Cardiac muscle cell (in vitro differentiated cells and primary cell): ENCODE results near the gene IL17RD. TPM values are rescaled to one million over a fixed set of nuclear protein-coding genes. Genes with fewer than 3 reads are reported as not detected.

Source experiments
- DNase-seq, 2 donors: peaks; one replicate each; pipeline versions ENCODE4 v3.0.0 to v3.0.0-alpha.2; 2010 to 2017; ENCODE audit warnings: low read depth in 1 of 2, low spot score in 1 of 2
- H3K27ac ChIP-seq: fragments of 200-600 bp; sonication (generic); 2 replicates; pipeline ENCODE4 v1.5.1; 2016
- H3K27me3 ChIP-seq: fragments of 200-600 bp; sonication (generic); 2 replicates; pipeline ENCODE4 v1.6.0; 2016; ENCODE audit warnings: control low read depth
- H3K36me3 ChIP-seq: fragments of 200-600 bp; sonication (generic); 2 replicates; pipeline ENCODE4 v1.5.1; 2016; ENCODE audit warnings: control low read depth
- H3K4me1 ChIP-seq: fragments of 200-600 bp; sonication (generic); 2 replicates; pipeline ENCODE4 v1.8.1; 2017; ENCODE audit warnings: low read depth, mild to moderate bottlenecking, mixed run types
- H3K4me3 ChIP-seq: fragments of 200-600 bp; sonication (generic); 2 replicates; pipeline ENCODE4 v1.5.1; 2016; ENCODE audit warnings: mild to moderate bottlenecking
- H3K9me3 ChIP-seq: fragments of 200-600 bp; sonication (generic); 2 replicates; pipeline ENCODE4 v1.5.1; 2017; ENCODE audit warnings: low read depth, mild to moderate bottlenecking, control low read depth
- CTCF ChIP-seq: IDR thresholded peaks from 2 replicates; pipeline ENCODE4 v1.5.1; 2012; ENCODE audit warnings: low read depth, mild to moderate bottlenecking, low read length
- polyA plus RNA-seq: library from polyadenylated mRNA; unstranded; fragments of >200 nt; fragmentation: Nextera tagmentation; extraction: Ambion mirVana; gene quantifications from 2 replicates; pipeline ENCODE4 v1.2.1, GENCODE V29; 2016
- total RNA-seq: library from RNA; depleted of rRNA; stranded (reverse); fragments of >200 nt; gene quantifications from 2 replicates; pipeline ENCODE4 v1.2.3, GENCODE V29; 2016

Gene IL17RD
- total and polyA plus RNA-seq, 2 experiments from 2014 or later, result 7.4 to 110 TPM

- DNase-seq, result peak; percentile 63 to 66
- peaks cover 52% of the 10 kb centered on the region for H3K4me1 ChIP-seq
- H3K4me3 ChIP-seq, result no peak overlapping the region
- no peak for TF ChIP-seq CTCF
- no peaks in the 10 kb centered on the region for H3K9me3 ChIP-seq
- no peaks in the 10 kb centered on the region for H3K36me3 ChIP-seq
- no peaks in the 10 kb centered on the region for H3K27me3 ChIP-seq
- peak overlapping the region; percentile 93 for H3K27ac ChIP-seq
Observed at GRCh38 chr3:57120040-57120439, 45.1 kb downstream of the IL17RD start.

DNA sequence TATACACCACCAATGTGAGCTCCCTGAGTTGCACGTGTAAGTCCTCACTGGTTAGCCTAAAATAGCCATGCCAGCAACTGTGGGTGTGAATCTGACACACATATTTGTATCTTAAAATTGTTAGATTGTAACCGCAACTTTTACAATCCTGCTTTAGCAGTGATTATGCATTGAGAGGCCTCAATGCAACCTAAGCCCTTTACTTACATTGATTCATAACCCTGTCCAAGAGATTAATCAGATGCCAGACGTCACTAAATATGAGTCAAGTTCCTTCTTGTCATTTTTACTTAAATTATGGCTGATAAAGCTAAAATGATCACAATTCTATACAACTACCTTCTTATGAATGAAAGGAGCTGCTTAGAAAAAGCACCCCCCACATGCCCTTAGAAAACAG, 46.9 kb downstream of the IL17RD start:
- Histone ChIP-seq H3K9me3 (no peaks in the 10 kb centered on the region), H3K27me3 (no peaks in the 10 kb centered on the region), H3K36me3 (peaks cover 5% of the 10 kb centered on the region), H3K4me1 (peaks cover 44% of the 10 kb centered on the region), H3K4me3 (no peak overlapping the region), H3K27ac (no peak overlapping the region)
- TF ChIP-seq CTCF, result no peak
- no peak for DNase-seq

- no peak for TF ChIP-seq CTCF
- peaks cover 5% of the 10 kb centered on the region for H3K36me3 ChIP-seq
- H3K9me3 ChIP-seq, result no peaks in the 10 kb centered on the region
- H3K27me3 ChIP-seq, result no peaks in the 10 kb centered on the region
- H3K4me1 ChIP-seq, result peaks cover 57% of the 10 kb centered on the region
- no peak overlapping the region for H3K4me3 ChIP-seq
- DNase-seq, result no peak
- no peak overlapping the region for H3K27ac ChIP-seq
Observed at GRCh38 chr3:57116501-57116900, 48.7 kb downstream of the IL17RD start.

- Histone ChIP-seq H3K36me3 (peaks cover 19% of the 10 kb centered on the region), H3K9me3 (no peaks in the 10 kb centered on the region), H3K4me1 (peaks cover 29% of the 10 kb centered on the region), H3K27ac (peak overlapping the region; percentile 91), H3K27me3 (no peaks in the 10 kb centered on the region), H3K4me3 (no peak overlapping the region)
- TF ChIP-seq CTCF, result peak; percentile 39
- peak; percentile 26 to 72 for DNase-seq
Observed at GRCh38 chr3:57112206-57112605, 52.9 kb downstream of the IL17RD start.

- TF ChIP-seq CTCF, result no peak
- no peak overlapping the region for H3K27ac ChIP-seq
- peaks cover 19% of the 10 kb centered on the region for H3K36me3 ChIP-seq
Observed at GRCh38 chr3:57110798-57111197, 54.4 kb downstream of the IL17RD start.

GRCh38 chr3:57110214-57110613, 54.9 kb downstream of the IL17RD start:
- H3K27me3 ChIP-seq, result no peaks in the 10 kb centered on the region
- no peaks in the 10 kb centered on the region for H3K9me3 ChIP-seq
- peaks cover 28% of the 10 kb centered on the region for H3K4me1 ChIP-seq
- H3K36me3 ChIP-seq, result peaks cover 22% of the 10 kb centered on the region
- peak overlapping the region; percentile 2 for H3K27ac ChIP-seq
- no peak overlapping the region for H3K4me3 ChIP-seq
- no peak for DNase-seq
- no peak for TF ChIP-seq CTCF

More at GRCh38 chr3:57110798-57111197, 54.4 kb downstream of the IL17RD start:
- Histone ChIP-seq H3K4me1 (peaks cover 28% of the 10 kb centered on the region), H3K9me3 (no peaks in the 10 kb centered on the region), H3K4me3 (no peak overlapping the region), H3K27me3 (no peaks in the 10 kb centered on the region)
- peak in 1 of 2 donors; percentile 25 for DNase-seq
